CD4-positive, CD25-positive, alpha-beta regulatory T cell (primary cell): ENCODE data around the gene DDO. TPM values are rescaled to one million over a fixed set of nuclear protein-coding genes. Genes with fewer than 3 reads are reported as not detected.

Experiments
- ATAC-seq, 2 donors: fragments of 150-1000 bp; cut with Tn5 transposase; one replicate each; pipeline ENCODE4 v1.10.0; 2021; ENCODE audit warnings: low read depth in 2 of 2, moderate number of reproducible peaks in 2 of 2, moderate library complexity in 1 of 2
- DNase-seq, 3 donors: peaks; one replicate each; pipeline versions ENCODE4 v3.0.0 to v3.0.0-alpha.2; 2012 to 2022; ENCODE audit warnings: mixed read lengths in 1 of 3
- H3K27ac ChIP-seq: one replicate; pipeline ENCODE4 v1.7.0; 2013; ENCODE audit warnings: mild to moderate bottlenecking, low read length; ENCODE audit not compliant: insufficient read depth, poor library complexity, severe bottlenecking
- H3K27me3 ChIP-seq: one replicate; pipeline ENCODE4 v1.7.0; 2013; ENCODE audit warnings: low read length; ENCODE audit not compliant: control insufficient read depth, insufficient read depth
- H3K36me3 ChIP-seq: one replicate; pipeline ENCODE4 v1.7.0; 2013; ENCODE audit warnings: mild to moderate bottlenecking, low read length, moderate library complexity; ENCODE audit not compliant: control insufficient read depth, insufficient read depth
- H3K4me1 ChIP-seq: 2 replicates; pipeline ENCODE4 v1.7.0; 2013; ENCODE audit warnings: mild to moderate bottlenecking, low read length; ENCODE audit not compliant: insufficient read depth, control insufficient read depth, poor library complexity, severe bottlenecking
- H3K4me3 ChIP-seq: one replicate; pipeline ENCODE4 v1.7.0; 2013; ENCODE audit warnings: low read depth, mild to moderate bottlenecking, low read length, moderate library complexity
- H3K9me3 ChIP-seq, 2 experiments: 1 replicate in 1 of 2; 2 replicates in 1 of 2; pipeline ENCODE4 v1.7.0; 2013; ENCODE audit warnings: low read length in 2 of 2, mild to moderate bottlenecking in 1 of 2, moderate library complexity in 1 of 2; ENCODE audit not compliant: control insufficient read depth in 2 of 2
- H3K27ac Mint-ChIP-seq, 3 donors: one replicate each; pipeline ENCODE4 v1.8.0; 2020 to 2022; ENCODE audit warnings: mild to moderate bottlenecking in 3 of 3, mixed read lengths in 3 of 3, moderate library complexity in 2 of 3
- H3K27me3 Mint-ChIP-seq: one replicate; pipeline ENCODE4 v1.8.0; 2022; ENCODE audit warnings: mild to moderate bottlenecking, mixed read lengths
- H3K36me3 Mint-ChIP-seq: one replicate; pipeline ENCODE4 v1.8.0; 2020; ENCODE audit warnings: mixed read lengths
- H3K4me1 Mint-ChIP-seq, 4 donors: one replicate each; pipeline ENCODE4 v1.8.0; 2020 to 2022; ENCODE audit warnings: mixed read lengths in 4 of 4, mild to moderate bottlenecking in 1 of 4
- H3K4me3 Mint-ChIP-seq, 4 donors: one replicate each; pipeline ENCODE4 v1.8.0; 2020 to 2022; ENCODE audit warnings: mild to moderate bottlenecking in 4 of 4, mixed read lengths in 4 of 4, moderate library complexity in 3 of 4
- H3K9me3 Mint-ChIP-seq, 7 donors: one replicate each; pipeline ENCODE4 v1.8.0; 2020 to 2022; ENCODE audit warnings: mixed read lengths in 7 of 7, mild to moderate bottlenecking in 3 of 7, moderate library complexity in 2 of 7
- polyA plus RNA-seq, 4 donors: library from polyadenylated mRNA; unstranded; fragments of 300-500 nt; fragmentation: Illumina TruSeq; gene quantifications; one replicate each; pipeline ENCODE4 v1.2.3, GENCODE V29; 2021
- total RNA-seq: library from RNA; stranded (reverse); gene quantifications from one replicate; pipeline ENCODE4 v1.2.3, GENCODE V29; 2022

The DDO gene
- total and polyA plus RNA-seq, 5 donors from 2014 or later, result not detected

DNA sequence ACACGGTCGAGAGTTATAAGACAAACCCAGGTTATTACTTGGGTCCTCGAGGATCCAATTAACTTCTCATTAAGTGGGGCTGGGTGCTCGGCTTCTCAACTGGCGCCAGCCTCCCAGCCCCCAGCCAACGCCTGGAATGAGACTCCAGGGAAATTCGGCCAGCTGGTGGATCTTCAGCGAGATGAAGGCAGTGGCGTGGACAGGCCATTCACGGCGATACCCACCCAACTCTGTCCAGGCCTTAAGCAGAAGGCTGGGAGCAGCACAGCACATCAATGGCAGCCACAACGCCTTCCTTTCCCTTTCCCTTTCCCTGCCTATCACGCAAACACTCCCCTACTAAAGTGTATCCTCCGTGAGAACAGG, 58.1 kb downstream of the DDO start:
- Histone ChIP-seq H3K27ac (no peak overlapping the region), H3K36me3 (no peaks in the 10 kb centered on the region), H3K4me1 (peaks cover 3% of the 10 kb centered on the region), H3K9me3 (no peaks in the 10 kb centered on the region), H3K4me3 (no peak overlapping the region), H3K27me3 (peaks cover 25% of the 10 kb centered on the region)
- Mint-ChIP-seq H3K4me1 (peaks cover 0 to 15% (median 2%) of the 10 kb centered on the region in 4 donors), H3K4me3 (peak overlapping the region in 3 of 4 donors; percentile 48 to 85 (median 75)), H3K27me3 (peaks cover 67% of the 10 kb centered on the region), H3K27ac (no peak overlapping the region), H3K9me3 (peaks cover 0 to 7% (median 0%) of the 10 kb centered on the region in 7 donors), H3K36me3 (peaks cover 4% of the 10 kb centered on the region)
- ATAC-seq (no peak), DNase-seq (no peak)

DNA sequence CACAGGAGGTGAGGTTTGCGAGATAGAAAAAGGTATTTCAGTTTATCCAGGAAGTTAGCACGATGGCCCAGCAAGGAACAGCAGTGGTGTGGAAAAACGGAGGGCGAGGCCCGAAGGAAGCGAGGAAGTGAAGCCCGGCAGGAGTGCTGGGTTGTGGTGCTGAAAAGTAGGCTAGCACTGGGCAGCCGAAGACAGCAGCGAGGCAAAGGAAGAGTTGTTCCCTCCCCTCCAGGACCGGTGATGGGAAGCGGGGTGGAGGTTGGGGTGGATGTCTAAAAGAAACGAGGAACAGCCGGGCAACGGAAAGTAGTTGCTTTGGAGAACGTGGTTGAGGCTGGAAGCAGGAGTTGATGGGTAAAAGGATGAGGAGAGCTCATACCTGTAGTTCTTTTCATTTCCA, 58.6 kb downstream of the DDO start:
- Histone ChIP-seq H3K4me1 (peaks cover 3% of the 10 kb centered on the region), H3K9me3 (no peaks in the 10 kb centered on the region), H3K27ac (no peak overlapping the region), H3K27me3 (peaks cover 25% of the 10 kb centered on the region), H3K4me3 (no peak overlapping the region), H3K36me3 (no peaks in the 10 kb centered on the region)
- Mint-ChIP-seq H3K4me3 (peak overlapping the region in 3 of 4 donors; percentile 35 to 85 (median 42)), H3K27me3 (peaks cover 67% of the 10 kb centered on the region), H3K9me3 (peaks cover 0 to 7% (median 0%) of the 10 kb centered on the region in 7 donors), H3K36me3 (peaks cover 4% of the 10 kb centered on the region), H3K27ac (no peak overlapping the region), H3K4me1 (peaks cover 0 to 15% (median 2%) of the 10 kb centered on the region in 4 donors)
- no peak for ATAC-seq
- no peak for DNase-seq

DNA sequence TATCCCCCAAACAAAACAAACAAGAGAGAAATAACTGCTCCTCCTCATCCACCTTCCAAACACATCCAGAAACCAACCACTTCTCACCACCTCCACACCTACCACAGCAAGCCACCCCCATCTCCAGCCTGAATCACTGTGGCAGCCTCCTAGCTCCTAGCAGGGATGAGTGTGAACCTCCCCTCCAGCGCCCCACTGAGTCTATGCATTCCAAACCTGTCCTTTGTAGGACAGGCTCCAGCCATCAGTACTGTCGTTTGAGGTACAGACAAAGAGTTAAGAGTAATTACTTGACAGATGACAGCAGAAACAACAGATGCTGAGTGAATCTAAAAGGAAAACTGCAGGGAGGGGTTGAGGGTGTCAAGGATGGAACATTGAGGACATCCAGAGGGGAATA, 59.6 kb downstream of the DDO start:
- peaks cover 21% of the 10 kb centered on the region for H3K27me3 ChIP-seq
- Mint-ChIP-seq H3K4me1 (peaks cover 0 to 15% (median 2%) of the 10 kb centered on the region in 4 donors), H3K9me3 (peaks cover 0 to 2% (median 0%) of the 10 kb centered on the region in 7 donors), H3K4me3 (peak overlapping the region in 1 of 4 donors; percentile 18), H3K27me3 (peaks cover 62% of the 10 kb centered on the region), H3K36me3 (peaks cover 4% of the 10 kb centered on the region), H3K27ac (no peak overlapping the region)
- H3K4me1 ChIP-seq, result peaks cover 3% of the 10 kb centered on the region
- H3K9me3 ChIP-seq, result no peaks in the 10 kb centered on the region
- no peak overlapping the region for H3K4me3 ChIP-seq
- ATAC-seq (no peak), DNase-seq (no peak)
- no peaks in the 10 kb centered on the region for H3K36me3 ChIP-seq
- H3K27ac ChIP-seq, result no peak overlapping the region

DNA sequence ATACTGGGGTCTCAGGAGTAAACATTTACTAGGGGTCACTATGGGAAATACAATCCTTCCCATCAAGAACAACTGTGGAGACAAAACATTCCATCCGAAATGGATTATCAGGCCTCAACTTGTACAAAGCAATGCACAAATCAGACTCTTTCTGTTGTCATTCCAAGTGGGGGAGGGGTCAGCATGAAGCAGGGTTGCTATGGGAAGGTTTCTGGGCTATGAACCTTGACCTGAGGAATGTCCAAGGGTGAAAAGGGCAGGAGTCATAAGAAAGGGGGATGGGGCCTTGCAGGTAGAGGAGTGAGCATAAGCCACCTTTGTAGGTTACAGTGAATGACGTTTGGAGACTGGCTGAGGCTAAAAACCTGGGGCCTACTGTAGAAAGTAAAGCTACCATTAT, 60.4 kb downstream of the DDO start:
- H3K27me3 Mint-ChIP-seq, result peaks cover 57% of the 10 kb centered on the region
- H3K9me3 Mint-ChIP-seq, result peaks cover 0 to 2% (median 0%) of the 10 kb centered on the region in 7 donors
- Histone ChIP-seq H3K4me1 (peaks cover 3% of the 10 kb centered on the region), H3K9me3 (no peaks in the 10 kb centered on the region), H3K27ac (no peak overlapping the region), H3K27me3 (peaks cover 18% of the 10 kb centered on the region), H3K4me3 (no peak overlapping the region), H3K36me3 (no peaks in the 10 kb centered on the region)
- H3K4me1 Mint-ChIP-seq, result peaks cover 0 to 15% (median 2%) of the 10 kb centered on the region in 4 donors
- H3K4me3 Mint-ChIP-seq, result no peak overlapping the region
- H3K27ac Mint-ChIP-seq, result no peak overlapping the region
- ATAC-seq (no peak), DNase-seq (no peak)
- peaks cover 4% of the 10 kb centered on the region for H3K36me3 Mint-ChIP-seq

DNA sequence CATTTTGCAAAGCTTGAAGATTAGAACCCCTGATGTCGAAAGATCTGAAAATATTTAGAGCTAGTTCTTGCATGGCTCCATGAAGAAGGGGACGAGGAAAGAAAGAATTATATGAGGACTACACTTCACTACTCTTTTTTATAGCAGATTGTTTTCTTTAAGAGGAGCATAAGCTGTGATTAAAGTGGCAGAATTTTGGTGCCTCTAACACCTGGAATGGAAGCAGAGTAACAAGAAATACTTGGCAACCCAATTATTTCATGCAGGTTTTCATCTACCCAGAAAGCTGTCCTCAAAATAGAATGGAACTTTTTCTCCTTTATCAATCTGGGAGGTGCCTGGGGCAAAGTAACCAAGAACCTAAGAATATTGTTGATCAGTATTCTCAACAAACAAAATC, 61.2 kb downstream of the DDO start:
- Mint-ChIP-seq H3K4me1 (peaks cover 0 to 12% (median 2%) of the 10 kb centered on the region in 4 donors), H3K9me3 (peaks cover 0 to 2% (median 0%) of the 10 kb centered on the region in 7 donors), H3K36me3 (peaks cover 4% of the 10 kb centered on the region), H3K27ac (no peak overlapping the region), H3K27me3 (peaks cover 48% of the 10 kb centered on the region), H3K4me3 (no peak overlapping the region)
- no peak for DNase-seq
- Histone ChIP-seq H3K9me3 (no peaks in the 10 kb centered on the region), H3K27me3 (peaks cover 9% of the 10 kb centered on the region), H3K27ac (no peak overlapping the region), H3K36me3 (no peaks in the 10 kb centered on the region), H3K4me1 (peaks cover 3% of the 10 kb centered on the region), H3K4me3 (no peak overlapping the region)
- no peak for ATAC-seq

DNA sequence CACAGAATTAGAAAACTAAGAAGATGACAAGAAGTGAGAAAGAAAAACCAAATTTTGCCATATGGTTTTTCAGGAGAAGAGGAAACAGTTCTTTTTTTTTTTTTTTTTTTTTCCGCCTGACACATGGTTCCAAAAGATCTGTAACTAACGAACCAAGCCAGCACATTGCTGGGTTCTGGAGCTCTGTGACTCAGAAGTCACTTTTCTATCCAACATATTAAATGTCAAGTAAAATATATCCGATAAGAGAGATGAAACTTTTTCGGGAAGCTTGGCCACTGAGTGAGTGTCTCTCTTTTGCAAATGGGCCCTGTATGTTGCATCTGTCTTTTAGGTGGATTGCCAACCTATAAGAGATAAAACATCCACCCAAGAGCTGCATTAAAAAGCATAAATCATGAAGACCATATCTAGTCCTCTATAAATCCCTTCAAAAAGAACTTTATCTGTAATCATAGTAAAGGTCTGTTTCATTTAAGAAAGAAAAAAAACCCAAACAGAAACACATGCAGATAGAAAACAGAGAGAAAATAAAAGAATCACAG, 61.8 kb downstream of the DDO start:
- Mint-ChIP-seq H3K4me3 (no peak overlapping the region), H3K4me1 (peaks cover 0 to 12% (median 2%) of the 10 kb centered on the region in 4 donors)

DNA sequence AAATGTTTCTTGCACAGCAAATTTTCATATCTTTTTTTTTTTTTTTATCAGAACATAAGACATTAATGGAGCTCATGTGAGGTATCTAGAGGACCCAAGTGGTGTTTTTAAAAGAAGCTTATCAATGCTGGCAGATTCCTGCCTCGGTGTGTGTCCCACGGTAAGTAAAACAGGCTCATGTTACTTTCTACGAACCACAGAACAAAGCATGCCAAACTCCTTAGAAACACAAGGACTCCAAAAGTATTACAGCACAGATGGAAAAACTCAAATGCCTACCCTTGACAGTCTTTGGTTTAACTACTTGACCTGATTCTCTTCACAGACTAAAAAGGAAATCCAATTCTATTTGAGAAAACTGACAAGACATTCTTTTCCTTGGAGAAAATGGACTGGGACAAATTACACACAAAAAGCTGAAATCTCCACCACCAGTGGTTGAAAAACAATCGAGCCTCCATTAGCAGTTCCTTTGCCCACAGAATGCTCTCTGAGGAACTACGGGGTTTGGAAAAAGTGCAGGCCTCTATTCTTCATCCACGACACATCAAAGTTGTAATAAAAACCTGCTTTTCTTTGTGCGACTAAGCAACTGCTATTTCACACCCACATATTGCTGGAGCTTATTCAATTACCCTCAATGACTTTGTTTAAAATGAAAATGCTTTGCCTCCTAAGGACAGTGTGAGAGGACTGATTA, 62.7 kb downstream of the DDO start:
- Histone ChIP-seq H3K4me1 (peaks cover 3% of the 10 kb centered on the region), H3K36me3 (no peaks in the 10 kb centered on the region), H3K27me3 (peaks cover 4% of the 10 kb centered on the region), H3K9me3 (no peaks in the 10 kb centered on the region), H3K27ac (no peak overlapping the region), H3K4me3 (no peak overlapping the region)
- Mint-ChIP-seq H3K4me3 (no peak overlapping the region), H3K27me3 (peaks cover 41% of the 10 kb centered on the region), H3K9me3 (peaks cover 0 to 2% (median 0%) of the 10 kb centered on the region in 7 donors), H3K36me3 (peaks cover 4% of the 10 kb centered on the region), H3K27ac (no peak overlapping the region), H3K4me1 (peaks cover 0 to 12% (median 2%) of the 10 kb centered on the region in 4 donors)
- DNase-seq (no peak), ATAC-seq (no peak)

More for the DNA sequence above, 61.8 kb downstream of the DDO start:
- no peak overlapping the region for H3K27ac ChIP-seq
- peaks cover 5% of the 10 kb centered on the region for H3K27me3 ChIP-seq
- H3K27me3 Mint-ChIP-seq, result peaks cover 42% of the 10 kb centered on the region
- H3K9me3 Mint-ChIP-seq, result peaks cover 0 to 2% (median 0%) of the 10 kb centered on the region in 7 donors
- no peaks in the 10 kb centered on the region for H3K36me3 ChIP-seq
- H3K4me1 ChIP-seq, result peaks cover 3% of the 10 kb centered on the region
- DNase-seq, result no peak
- ATAC-seq, result no peak
- H3K27ac Mint-ChIP-seq, result no peak overlapping the region
- no peaks in the 10 kb centered on the region for H3K9me3 ChIP-seq
- no peak overlapping the region for H3K4me3 ChIP-seq
- H3K36me3 Mint-ChIP-seq, result peaks cover 4% of the 10 kb centered on the region

DNA sequence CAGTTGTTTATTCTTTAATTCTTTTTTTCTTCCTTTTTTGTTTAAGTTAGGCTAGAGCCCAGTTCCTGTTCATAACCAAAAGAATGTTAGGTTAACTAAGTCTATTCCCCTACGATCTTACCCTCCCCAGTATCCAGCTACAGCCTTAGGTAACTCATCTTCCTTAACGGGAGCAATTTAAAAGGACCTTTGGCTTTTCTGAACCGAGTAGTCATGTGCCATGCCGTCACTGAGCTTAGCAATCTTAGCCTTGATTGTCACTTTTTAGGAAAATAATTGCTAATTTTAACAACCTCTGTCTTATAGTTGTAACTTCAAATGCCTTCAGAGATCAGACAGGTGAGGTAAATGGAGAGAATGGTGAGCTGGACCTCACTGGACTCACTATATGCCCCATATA, 63.4 kb downstream of the DDO start:
- Histone ChIP-seq H3K36me3 (no peaks in the 10 kb centered on the region), H3K27me3 (peaks cover 3% of the 10 kb centered on the region), H3K27ac (no peak overlapping the region), H3K4me1 (no peaks in the 10 kb centered on the region), H3K9me3 (no peaks in the 10 kb centered on the region), H3K4me3 (no peak overlapping the region)
- Mint-ChIP-seq H3K27ac (no peak overlapping the region), H3K4me3 (no peak overlapping the region), H3K27me3 (peaks cover 38% of the 10 kb centered on the region), H3K9me3 (no peaks in the 10 kb centered on the region), H3K36me3 (peaks cover 4% of the 10 kb centered on the region), H3K4me1 (peaks cover 0 to 6% (median 2%) of the 10 kb centered on the region in 4 donors)
- ATAC-seq, result no peak
- DNase-seq, result no peak
